ENCODE data around the gene TOGARAM2.

Gene TOGARAM2

DNA sequence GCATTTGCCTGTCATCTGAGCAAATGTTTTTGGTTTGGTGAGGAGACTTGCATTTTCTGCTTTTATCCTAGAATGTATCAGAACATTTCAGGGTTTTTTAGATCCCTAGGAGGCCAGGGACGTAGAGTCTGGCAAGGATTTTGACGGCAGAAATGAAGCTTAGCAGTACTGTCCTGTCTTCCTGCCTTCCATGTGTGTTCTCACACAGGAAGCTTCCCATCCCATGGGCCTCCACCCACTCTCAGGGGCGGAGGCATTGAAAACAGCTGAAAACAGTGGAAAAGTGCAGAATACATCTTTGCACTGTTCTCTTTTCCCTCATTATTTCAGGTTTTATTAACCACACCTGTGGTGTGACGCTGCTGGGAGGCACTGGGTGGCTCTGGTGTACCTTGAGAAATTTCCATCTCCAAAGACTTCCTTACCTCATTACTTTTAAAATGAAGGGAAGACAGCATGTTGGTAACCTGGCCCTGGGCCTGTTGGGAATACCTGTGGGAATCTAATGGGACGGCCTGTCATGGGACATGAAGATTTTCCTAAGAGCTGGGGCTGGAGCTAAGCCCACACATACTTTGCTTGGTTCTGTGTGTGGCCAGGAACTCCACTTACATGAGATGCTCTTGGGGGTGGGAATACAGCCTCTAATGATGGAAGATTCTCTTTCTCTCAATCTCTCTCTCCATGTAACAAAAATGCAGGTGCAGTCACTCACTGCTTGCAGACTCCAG, 72.7 kb downstream of the TOGARAM2 start:
- DNase-seq (ENCODE audit: low read depth in 3 of 3) = no peak

- DNase-seq (ENCODE audit: low read depth in 3 of 3) = no peak
Measured at GRCh38 chr2:29054430-29054829, 73.3 kb downstream of the TOGARAM2 start.

GRCh38 chr2:29055601-29056000, 74.5 kb downstream of the TOGARAM2 start:
- no peak for DNase-seq (ENCODE audit: low read depth in 3 of 3)

DNA sequence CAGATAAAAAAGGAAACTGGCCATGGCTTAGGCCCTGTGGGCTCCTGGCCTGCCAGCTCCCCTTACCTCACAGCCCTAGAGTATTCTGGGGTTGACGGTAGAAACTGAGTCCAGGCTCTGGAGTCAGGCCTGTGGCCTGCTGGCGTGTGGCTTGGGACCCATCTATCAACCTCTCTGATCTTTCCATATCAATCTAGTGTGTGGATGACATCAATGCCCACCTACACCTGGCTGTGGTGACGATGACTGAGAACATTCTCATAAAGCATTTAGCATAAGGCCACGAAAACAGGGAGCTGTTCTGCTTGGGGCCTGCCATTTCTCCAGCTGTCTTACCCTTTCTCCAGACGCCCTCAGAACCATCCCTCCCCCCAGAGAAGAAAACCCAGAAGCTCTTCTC, 75.4 kb downstream of the TOGARAM2 start:
- DNase-seq (ENCODE audit: low read depth in 3 of 3) = no peak

DNA sequence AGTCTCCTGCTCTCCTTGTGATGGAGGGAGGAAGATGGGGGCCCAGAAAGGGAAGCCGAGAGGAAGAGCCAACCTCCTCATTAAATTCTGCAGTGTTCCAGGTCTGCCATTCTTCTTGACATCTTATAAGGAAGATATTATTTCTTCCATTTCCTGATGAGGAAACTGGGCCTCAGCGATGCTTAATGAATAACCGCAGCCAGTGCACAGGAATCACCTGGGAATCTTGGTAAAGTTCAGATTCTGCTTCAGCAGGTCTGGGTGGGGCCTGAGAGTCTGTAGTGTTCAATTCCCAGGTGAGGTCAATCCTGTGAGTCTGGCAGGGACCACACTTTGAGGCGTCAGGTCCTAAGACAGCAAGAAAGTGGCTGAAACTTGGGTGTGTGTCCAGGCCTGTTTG, 75.9 kb downstream of the TOGARAM2 start:
- DNase-seq (ENCODE audit: low read depth in 3 of 3) = no peak

DNA sequence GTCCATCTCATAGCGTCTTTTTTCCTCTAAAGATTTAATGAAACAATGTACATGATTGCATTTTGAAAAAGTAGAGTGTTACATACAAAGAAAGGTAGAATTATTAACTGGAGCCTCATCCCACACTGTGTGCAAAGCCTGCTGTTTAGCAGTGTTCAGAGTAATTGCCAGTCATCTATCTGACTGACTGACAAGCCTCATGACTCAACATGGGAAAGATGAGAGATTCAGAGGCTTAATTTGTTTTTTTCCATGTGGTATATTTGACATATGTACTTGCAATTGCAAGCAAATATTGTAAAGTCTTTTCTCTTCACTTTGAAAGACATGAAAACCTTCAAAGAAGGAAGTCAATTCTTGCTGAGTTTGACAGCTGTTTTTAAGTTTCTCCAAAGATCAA, 78.5 kb downstream of the TOGARAM2 start:
- DNase-seq (ENCODE audit: low read depth in 3 of 3) = no peak

GRCh38 chr2:29060441-29060840, 79.3 kb downstream of the TOGARAM2 start:
- no peak for DNase-seq (ENCODE audit: low read depth in 3 of 3)

- DNase-seq (ENCODE audit: low read depth in 3 of 3) = no peak
Measured at GRCh38 chr2:29061176-29061575, 80.1 kb downstream of the TOGARAM2 start.

DNA sequence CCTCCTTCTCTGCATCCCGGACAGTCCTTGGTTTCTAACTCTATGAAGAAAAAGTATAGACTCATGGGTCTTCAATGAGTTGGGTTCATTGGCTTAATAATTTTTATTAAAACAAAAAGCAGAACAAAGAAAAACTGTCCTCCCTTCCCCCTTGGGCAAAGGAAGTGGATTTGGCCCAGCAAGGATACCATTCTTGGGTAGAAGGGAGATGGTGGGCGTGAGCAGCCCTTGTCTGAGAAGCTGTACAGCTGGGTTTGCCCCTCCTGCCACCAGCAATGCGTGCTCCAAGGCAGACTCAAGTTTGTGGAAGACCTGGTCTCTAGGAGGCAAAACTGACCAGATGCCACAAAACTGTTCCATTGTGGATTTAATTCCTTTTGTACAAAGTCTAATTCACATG, 80.5 kb downstream of the TOGARAM2 start:
- no peak for DNase-seq (ENCODE audit: low read depth in 3 of 3)

GRCh38 chr2:29062371-29062770, 81.3 kb downstream of the TOGARAM2 start:
- DNase-seq (ENCODE audit: low read depth in 3 of 3) = no peak

DNA sequence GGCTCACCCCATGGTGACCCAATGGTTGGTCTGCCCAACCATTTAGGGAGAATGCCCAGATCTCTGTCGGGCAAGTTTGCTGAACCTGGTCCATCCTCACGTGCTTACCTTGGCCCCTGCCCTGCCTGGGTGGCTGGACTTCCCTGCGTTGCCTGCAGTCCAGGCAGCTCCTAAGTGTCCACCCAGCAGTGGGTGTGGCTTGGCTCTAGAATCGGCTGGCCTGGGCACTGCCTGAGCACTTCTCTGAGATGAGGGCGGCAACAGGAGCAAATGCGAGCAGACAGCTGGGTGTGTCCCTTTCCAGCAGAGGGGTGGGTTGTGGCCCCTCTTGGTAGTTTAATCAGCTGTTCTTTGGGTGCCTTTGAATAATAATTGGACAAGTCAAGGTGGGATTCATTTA, 82.0 kb downstream of the TOGARAM2 start:
- no peak for DNase-seq (ENCODE audit: low read depth in 3 of 3)

DNA sequence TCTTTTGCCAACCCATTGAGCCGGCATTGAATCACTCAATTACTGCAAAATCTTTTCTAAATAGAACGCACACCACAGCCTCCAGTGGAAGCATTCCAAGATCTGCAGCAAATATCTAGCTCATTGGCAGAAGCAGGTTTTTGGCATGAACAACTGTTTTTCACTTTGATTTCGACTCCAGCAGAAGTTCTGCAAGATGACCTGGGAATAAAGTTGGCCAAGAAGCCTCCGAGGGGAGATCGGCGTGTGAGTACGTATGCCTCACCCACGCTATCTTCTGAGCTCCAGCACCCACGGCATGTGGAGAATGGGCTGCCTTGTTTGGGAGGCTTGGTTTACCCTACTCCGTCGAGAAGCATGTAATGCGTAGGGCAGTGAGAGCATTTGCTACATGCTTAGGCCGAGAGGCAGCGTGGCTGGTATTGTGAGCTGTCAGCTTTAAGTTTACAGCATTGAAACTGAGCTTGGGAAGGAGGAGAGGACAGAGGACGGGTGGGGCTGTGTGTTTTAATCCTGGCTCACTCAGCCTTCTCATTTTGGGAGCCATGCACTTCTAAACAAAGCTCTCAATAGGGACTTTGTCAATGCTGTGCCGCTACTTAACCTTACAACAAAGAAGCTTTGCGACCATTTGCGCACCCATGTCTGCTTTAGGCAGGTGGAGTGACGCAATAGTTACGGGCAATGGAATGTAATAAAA, 82.7 kb downstream of the TOGARAM2 start:
- no peak for DNase-seq (ENCODE audit: low read depth in 3 of 3)

GRCh38 chr2:29064346-29064715, 83.2 kb downstream of the TOGARAM2 start:
- no peak for DNase-seq (ENCODE audit: low read depth in 3 of 3)

DNA sequence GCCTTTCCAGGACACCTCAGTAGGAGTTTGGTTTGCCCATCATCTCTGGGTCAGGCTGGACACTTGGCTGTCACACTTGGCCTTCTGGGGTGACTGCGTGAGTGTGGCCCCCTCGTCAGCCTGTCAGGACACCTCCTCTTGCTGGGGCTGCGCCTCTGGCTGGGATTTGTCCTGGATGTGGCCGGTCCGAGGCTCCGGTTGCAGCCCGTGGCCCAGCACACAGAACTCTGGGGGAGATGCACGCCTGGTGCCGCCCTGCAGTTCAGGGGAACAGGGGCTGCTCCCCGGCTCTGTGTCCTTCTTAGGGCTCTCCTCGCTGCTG, 83.6 kb downstream of the TOGARAM2 start:
- DNase-seq (ENCODE audit: low read depth in 3 of 3) = no peak

GRCh38 chr2:29065068-29065811, 84.1 kb downstream of the TOGARAM2 start:
- no peak for DNase-seq (ENCODE audit: low read depth in 3 of 3)

GRCh38 chr2:29066271-29066860, 85.3 kb downstream of the TOGARAM2 start:
- DNase-seq (ENCODE audit: low read depth in 3 of 3) = no peak

DNA sequence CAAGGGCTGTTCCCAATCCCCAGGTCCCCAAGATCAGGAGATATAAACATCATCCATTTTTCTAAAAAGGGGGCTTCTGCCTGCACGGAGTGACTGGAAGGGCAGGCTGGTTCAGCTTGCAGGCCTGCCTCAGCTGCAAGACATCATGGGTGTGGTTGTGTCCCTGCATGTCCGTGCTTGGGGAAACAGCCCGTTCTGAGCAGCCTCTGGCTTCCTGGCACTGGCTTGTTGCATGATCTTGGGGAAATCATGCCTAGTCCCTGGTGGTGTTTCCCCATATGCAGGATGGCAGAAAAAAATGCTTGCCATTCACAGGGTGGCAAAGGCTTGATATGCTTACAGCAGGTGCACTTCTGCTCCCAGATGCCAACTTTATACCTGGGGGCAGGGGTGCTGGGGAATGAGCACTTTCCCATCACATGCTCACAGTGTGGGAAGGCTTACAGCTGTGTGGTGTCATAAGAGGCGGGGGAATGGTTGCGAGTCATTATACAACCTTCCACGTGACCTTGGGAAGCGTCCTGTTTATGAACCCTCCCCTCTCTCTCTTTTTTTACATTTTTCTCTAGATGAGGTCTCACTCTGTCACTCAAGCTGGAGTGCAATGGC, 86.0 kb downstream of the TOGARAM2 start:
- no peak for DNase-seq (ENCODE audit: low read depth in 3 of 3)

DNA sequence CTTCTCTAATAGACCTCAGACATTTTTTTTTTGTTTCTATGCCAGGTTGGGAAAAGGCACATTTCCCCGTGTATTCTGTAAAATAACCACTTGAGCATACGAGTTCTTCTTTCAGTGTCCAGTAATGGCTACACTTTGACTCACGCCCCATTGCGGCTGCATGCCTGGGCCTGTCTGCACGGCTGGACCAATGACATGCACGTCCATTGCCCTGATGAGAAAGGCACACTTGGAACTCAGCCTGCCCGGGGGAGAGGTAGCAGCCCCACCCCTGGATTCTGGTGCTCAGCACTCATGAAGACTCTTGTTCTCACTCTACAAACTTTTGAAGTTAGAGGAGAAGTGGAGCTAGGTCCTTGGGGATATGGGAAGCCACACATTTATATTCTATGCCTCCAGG, 87.4 kb downstream of the TOGARAM2 start:
- no peak for DNase-seq (ENCODE audit: low read depth in 3 of 3)

- DNase-seq (ENCODE audit: low read depth in 3 of 3) = no peak
Measured at GRCh38 chr2:29070526-29070925, 89.4 kb downstream of the TOGARAM2 start.

GRCh38 chr2:29071032-29071975, 90.2 kb downstream of the TOGARAM2 start:
- DNase-seq (ENCODE audit: low read depth in 3 of 3) = no peak

DNA sequence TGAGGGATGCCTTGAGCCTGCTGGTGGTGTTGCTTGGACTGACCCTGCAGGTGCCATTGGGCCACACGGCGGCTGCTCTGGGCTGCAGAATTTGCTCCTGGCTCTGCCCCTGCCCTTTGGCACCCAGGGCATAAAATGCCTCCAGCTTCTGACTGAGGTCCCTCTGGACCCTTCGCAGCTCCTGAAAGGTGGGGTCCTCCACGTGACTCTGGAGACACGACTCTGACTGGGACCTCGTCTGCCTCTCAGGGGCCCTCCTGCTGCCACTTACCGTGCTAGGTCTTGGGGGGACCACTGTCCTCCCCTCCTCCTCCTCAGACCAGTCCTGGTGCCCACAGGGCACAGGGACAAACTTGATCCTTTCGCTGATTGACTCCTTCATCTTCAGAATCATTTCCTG, 91.2 kb downstream of the TOGARAM2 start:
- no peak for DNase-seq (ENCODE audit: low read depth in 3 of 3)
